ENCODE measurements around the gene LRRC26. TPM values are rescaled to one million over a fixed set of nuclear protein-coding genes. Genes with fewer than 3 reads are reported as not detected.

The LRRC26 gene
- polyA plus RNA-seq, 2 of the 4 experiments (the other 2 are of a cell fraction), result 0.08 to 1.0 TPM

GRCh38 chr9:137200311-137201204 is 30.7 kb upstream of the LRRC26 start, which contains the start of gene TPRN (continued):
- TF ChIP-seq RAD21 (conservative IDR thresholded peaks at IDR 0.05 in 1 of 2, IDR thresholded peaks at IDR 0.05 in 1 of 2), result no peak
- no peak for TF ChIP-seq KDM5A (IDR thresholded peaks at IDR 0.05)
- no peak for TF ChIP-seq HOXB5 (CRISPR knock-in tag; IDR thresholded peaks at IDR 0.05)
- TF ChIP-seq BCL3 (IDR thresholded peaks at IDR 0.05), result peak; percentile 89; the same call in 2 of the 3 replicates
- TF ChIP-seq PHF8 (IDR thresholded peaks at IDR 0.05; ENCODE audit: borderline replicate concordance, low read depth), result 0 out of 2 replicates have a peak, but pooled peaks have one; percentile 29
- TF ChIP-seq TFCP2L1 (CRISPR knock-in tag; IDR thresholded peaks at IDR 0.05), result no peak
- no peak for TF ChIP-seq MAZ (IDR thresholded peaks at IDR 0.05; ENCODE audit: borderline replicate concordance, low read depth, low read length)

GRCh38 chr9:137199411-137200121 is 29.7 kb upstream of the LRRC26 start:
- ATAC-seq (no peak), DNase-seq (ENCODE audit: low read depth in 1 of 2, low spot score in 1 of 2) (no peak), FAIRE-seq (no peak)
- Histone ChIP-seq H3K4me1 (peaks cover 47% of the 10 kb centered on the region), H3K4me3 (peak overlapping the region; percentile 53), H3K9me3 (no peaks in the 10 kb centered on the region), H3K4me2 (peak overlapping the region; percentile 97), H3K27ac (peak overlapping the region in 1 of 2 experiments; percentile 87; a peak in 3 of 6 replicates)
- no peak for TF ChIP-seq HOXA7 (CRISPR knock-in tag; IDR thresholded peaks at IDR 0.05)
- TF ChIP-seq HOXB13 (CRISPR knock-in tag; IDR thresholded peaks at IDR 0.05; ENCODE audit: low read depth), result no peak
- TF ChIP-seq MAX (IDR thresholded peaks at IDR 0.05), result no peak
- no peak for TF ChIP-seq EHMT2 (IDR thresholded peaks at IDR 0.05; ENCODE audit: low read depth)
- no peak for TF ChIP-seq CBX8 (IDR thresholded peaks at IDR 0.05)
- TF ChIP-seq NPAS2 (CRISPR knock-in tag; IDR thresholded peaks at IDR 0.05; ENCODE audit: borderline replicate concordance), result no peak
- no peak for TF ChIP-seq PHF8 (IDR thresholded peaks at IDR 0.05; ENCODE audit: borderline replicate concordance, low read depth)
- no peak for TF ChIP-seq CHD2 (IDR thresholded peaks at IDR 0.05; ENCODE audit: low read length, partially characterized antibody)
- TF ChIP-seq ESRRA (IDR thresholded peaks at IDR 0.05; ENCODE audit: borderline replicate concordance, low read length), result no peak
- TF ChIP-seq ZNF302 (CRISPR knock-in tag; IDR thresholded peaks at IDR 0.05), result no peak
- no peak for TF ChIP-seq RNF2 (IDR thresholded peaks at IDR 0.05; ENCODE audit: borderline replicate concordance, low read depth)
- TF ChIP-seq JUNB (IDR thresholded peaks at IDR 0.05), result no peak
- ChIA-PET CTCF (interaction anchor here (0.9 to 5.3 kb wide), 9 partner anchors 9 to 70 kb away, joined by 3 to 25 read pairs (median 4); partner anchors contain the start of genes ANAPC2, LRRC26, SLC34A3 and SSNA1), POLR2A (interaction anchor here (1.5 kb wide), 1 partner anchor 11 kb away, joined by 11 read pairs; the partner anchor contains the start of genes ANAPC2 and SSNA1)
- WGBS (ENCODE audit: missing lambda C conversion rate), result 86% methylated on average over 22 of the region's 51 CpGs

GRCh38 chr9:137198902-137199283 is 29.0 kb upstream of the LRRC26 start:
- Histone ChIP-seq H3K4me3 (no peak overlapping the region), H3K4me1 (peaks cover 47% of the 10 kb centered on the region), H3K27ac (no peak overlapping the region), H3K4me2 (peak overlapping the region; percentile 97), H3K9me3 (no peaks in the 10 kb centered on the region)
- DNase-seq (ENCODE audit: low read depth in 1 of 2, low spot score in 1 of 2) (no peak), FAIRE-seq (no peak), ATAC-seq (no peak)
- no peak for TF ChIP-seq ZNF302 (CRISPR knock-in tag; IDR thresholded peaks at IDR 0.05)
- no peak for TF ChIP-seq CHD2 (IDR thresholded peaks at IDR 0.05; ENCODE audit: low read length, partially characterized antibody)
- TF ChIP-seq CBX8 (IDR thresholded peaks at IDR 0.05), result no peak
- TF ChIP-seq BHLHE40 (IDR thresholded peaks at IDR 0.05; ENCODE audit: low read depth, low read length), result no peak
- no peak for TF ChIP-seq RCOR1 (IDR thresholded peaks at IDR 0.05; ENCODE audit: low read depth, low read length)
- no peak for TF ChIP-seq ELK1 (IDR thresholded peaks at IDR 0.05; ENCODE audit: low read depth, low read length)
- no peak for TF ChIP-seq PBX3 (IDR thresholded peaks at IDR 0.05)
- no peak for TF ChIP-seq MAZ (IDR thresholded peaks at IDR 0.05; ENCODE audit: borderline replicate concordance, low read depth, low read length)
- CTCF ChIA-PET, result interaction anchor here (0.9 to 5.3 kb wide), 13 partner anchors 10 to 131 kb away, joined by 3 to 32 read pairs (median 4); partner anchors contain the start of genes ANAPC2, LRRC26, RNF224 and SLC34A3
- POLR2A ChIA-PET, result interaction anchor here (1.5 kb wide), 1 partner anchor 10 kb away, joined by 11 read pairs; the partner anchor contains the start of genes ANAPC2 and SSNA1
- WGBS (ENCODE audit: missing lambda C conversion rate), result 80% methylated on average over 4 of the region's 11 CpGs

Data from A549 (cell line).